ENCODE data around the gene SERGEF. TPM values are rescaled to one million over a fixed set of nuclear protein-coding genes. Genes with fewer than 3 reads are reported as not detected.

SERGEF gene
- total and polyA plus RNA-seq, 2 of the 4 experiments (the other 2 are of a cell fraction) = 12.2 to 18.1 TPM

DNA sequence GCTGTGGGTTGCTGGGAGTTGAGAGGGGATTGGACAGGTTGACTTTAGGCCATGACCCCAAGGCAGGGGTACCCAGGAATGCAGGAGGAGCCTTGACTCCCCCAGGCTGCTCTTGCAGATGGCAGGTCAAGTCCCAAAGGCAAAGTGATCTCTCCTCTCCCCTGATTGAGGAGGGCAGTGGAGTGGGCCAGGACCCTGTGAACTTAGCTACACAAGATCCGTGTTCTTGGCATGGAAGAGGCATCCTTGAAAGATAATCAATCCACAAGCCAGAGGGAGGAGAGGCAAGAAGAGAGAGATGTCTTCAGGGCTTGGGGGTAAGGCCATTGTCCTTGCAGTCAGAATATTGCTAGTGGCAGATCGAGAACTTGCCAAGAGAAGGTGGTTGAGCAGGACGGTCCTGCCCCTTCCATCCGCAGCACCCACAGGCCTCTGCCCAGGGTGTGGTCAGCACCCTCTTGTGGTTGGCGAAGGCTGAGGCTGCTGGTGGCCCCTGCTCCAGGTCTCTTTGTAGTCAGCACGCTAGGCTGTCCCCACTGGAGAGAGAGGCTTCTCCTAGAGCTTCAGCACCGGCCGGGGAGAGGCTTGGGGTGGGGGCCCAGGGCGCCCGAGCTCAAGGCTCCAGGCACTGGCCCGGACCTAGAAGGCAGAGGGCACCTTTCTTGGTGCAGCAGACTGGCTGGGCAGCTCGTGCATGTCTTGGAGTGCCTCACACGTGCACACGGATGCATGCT is 232.8 kb downstream of the SERGEF start:
- Histone ChIP-seq H4K8ac (ENCODE audit: low read depth in 2 of 2, low read length in 2 of 2) (no peak overlapping the region), H4K20me1 (ENCODE audit: insufficient read depth, low read length) (no peaks in the 10 kb centered on the region), H3K23ac (ENCODE audit: low read depth, low read length) (no peak overlapping the region), H2BK5ac (ENCODE audit: low read depth, low read length, poor library complexity, severe bottlenecking) (no peak overlapping the region), H2AK5ac (ENCODE audit: low read depth, low read length) (no peak overlapping the region), H3K4ac (ENCODE audit: low read depth, low read length) (no peak overlapping the region), H3K14ac (replicated peaks; ENCODE audit: low read depth, low read length) (no peak overlapping the region), H3K4me2 (ENCODE audit: low read depth, low read length) (no peak overlapping the region), H2AFZ (replicated peaks; ENCODE audit: low read length, poor library complexity) (no peak overlapping the region), H4K91ac (ENCODE audit: insufficient read depth, low read depth, low read length) (no peak overlapping the region), H3K27ac (ENCODE audit: insufficient read depth, low read length) (no peak overlapping the region), H2BK20ac (ENCODE audit: low read depth, low read length) (no peak overlapping the region), H3K4me1 (ENCODE audit: control insufficient read depth, insufficient read depth, low read length) (no peaks in the 10 kb centered on the region), H2AK9ac (replicated peaks; ENCODE audit: low read depth, low read length, poor library complexity) (no peak overlapping the region), H3K18ac (ENCODE audit: low read depth, low read length) (no peak overlapping the region), H2BK15ac (ENCODE audit: low read depth, low read length) (no peak overlapping the region), H3K9me1 (ENCODE audit: insufficient read depth, low read length) (no peaks in the 10 kb centered on the region), H4K5ac (ENCODE audit: low read depth, low read length) (no peak overlapping the region), H3K79me1 (ENCODE audit: low read depth in 1 of 2, low read length in 2 of 2) (no peaks in the 10 kb centered on the region), H3K9me3 (ENCODE audit: control insufficient read depth, insufficient read depth, low read length) (no peaks in the 10 kb centered on the region), H3K9ac (ENCODE audit: low read depth, low read length) (no peak overlapping the region), H3K56ac (ENCODE audit: extremely low read depth, insufficient read depth, low read length) (no peak overlapping the region), H3K4me3 (ENCODE audit: insufficient read depth, low read depth, low read length) (no peak overlapping the region), H2BK120ac (ENCODE audit: low read depth, low read length) (no peak overlapping the region), H3K27me3 (ENCODE audit: control insufficient read depth, insufficient read depth, low read length) (no peaks in the 10 kb centered on the region; the same call in 1 of the 2 replicates), H3K36me3 (ENCODE audit: control insufficient read depth, insufficient read depth, low read length) (no peaks in the 10 kb centered on the region)
- TF ChIP-seq ELK1 (IDR thresholded peaks at IDR 0.05; ENCODE audit: borderline replicate concordance, low read depth, low read length) (no peak), MAZ (IDR thresholded peaks at IDR 0.05; ENCODE audit: borderline replicate concordance, low read depth, low read length) (no peak), MAFK (IDR thresholded peaks at IDR 0.05; ENCODE audit: low read depth, low read length) (no peak), SMC3 (IDR thresholded peaks at IDR 0.05; ENCODE audit: low read depth, low read length) (no peak), POLR2A (IDR thresholded peaks at IDR 0.05; ENCODE audit: low read depth, low read length) (no peak), CHD1 (IDR thresholded peaks at IDR 0.05; ENCODE audit: low read depth, low read length) (no peak), CEBPB (IDR thresholded peaks at IDR 0.05; ENCODE audit: low read depth, low read length) (no peak), USF2 (IDR thresholded peaks at IDR 0.05; ENCODE audit: low read depth, low read length) (no peak), CTCF (conservative IDR thresholded peaks at IDR 0.05; ENCODE audit: low read depth, low read length) (no peak), FOS (IDR thresholded peaks at IDR 0.05; ENCODE audit: low read depth, low read length) (no peak), BHLHE40 (IDR thresholded peaks at IDR 0.05; ENCODE audit: low read depth, low read length) (no peak), NFE2L2 (IDR thresholded peaks at IDR 0.05; ENCODE audit: low read depth, low read length) (no peak), MXI1 (IDR thresholded peaks at IDR 0.05; ENCODE audit: borderline replicate concordance, low read depth, low read length) (no peak), RFX5 (IDR thresholded peaks at IDR 0.05; ENCODE audit: low read depth, low read length) (no peak)
- POLR2A ChIA-PET (ENCODE audit: unreplicated experiment) = no interaction called here
- in situ Hi-C loops (cut with MboI; ENCODE audit: low sequenced_read_pairs) = no loop called here
- no TSS peak for BruUV-seq (replicated peaks)
- intact Hi-C loops (cut with micrococcal nuclease) = no loop called here
- dilution Hi-C loops (cut with HindIII; ENCODE audit: low sequenced_read_pairs, unreplicated experiment) = no loop called here
- CTCF ChIA-PET = no interaction called here
- DNase-seq = no peak
- no peak for ATAC-seq (ENCODE audit: low read depth)
- WGBS, 2 experiments (ENCODE audit: extremely low coverage in 2 of 2, insufficient read length in 1 of 2) = 80% methylated on average over 8 of the region's 14 CpGs; no CpG with 5 or more reads in 1 of the 2 experiments

All from IMR-90 (cell line).